ENCODE measurements around the gene EPHA3.

The EPHA3 gene

DNA sequence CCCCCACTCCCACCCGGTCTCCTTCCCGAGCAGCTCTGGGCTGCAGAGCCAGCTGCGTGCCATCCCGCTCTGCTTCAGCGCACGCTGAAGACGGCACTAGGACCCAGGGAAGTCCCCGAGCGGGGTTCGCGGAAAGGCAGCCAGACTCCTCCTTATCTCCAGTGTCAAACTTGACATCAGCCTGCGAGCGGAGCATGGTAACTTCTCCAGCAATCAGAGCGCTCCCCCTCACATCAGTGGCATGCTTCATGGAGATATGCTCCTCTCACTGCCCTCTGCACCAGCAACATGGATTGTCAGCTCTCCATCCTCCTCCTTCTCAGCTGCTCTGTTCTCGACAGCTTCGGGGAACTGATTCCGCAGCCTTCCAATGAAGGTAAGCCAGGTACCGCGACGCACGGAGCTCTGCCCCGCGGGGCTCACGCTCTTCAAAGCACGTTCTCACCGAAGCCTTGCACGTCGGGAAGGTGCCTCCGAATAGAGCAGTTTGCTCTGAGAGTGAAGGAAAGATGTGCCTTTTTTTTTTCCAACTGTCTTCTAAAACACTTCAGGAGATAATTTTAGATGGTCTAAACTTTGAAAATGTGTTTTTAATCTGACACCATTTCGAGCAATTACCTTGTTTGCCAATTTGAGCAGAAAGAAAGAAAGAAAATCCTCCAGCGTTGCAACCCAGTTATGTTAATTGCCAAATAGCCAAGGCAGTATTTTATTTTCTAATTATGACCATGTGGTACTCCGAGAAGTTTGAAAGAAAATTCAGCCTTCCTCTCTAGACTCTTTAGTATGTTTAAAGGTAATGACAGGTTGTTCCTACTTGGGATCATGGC, at the start of gene EPHA3:
Gene EPHA3, plus strand, starts transcription at position 161 of the 830 bp plus-strand sequence. Its CDS starts 128 bp downstream, at position 289.
- in situ Hi-C loops (cut with HindIII; ENCODE audit: low sequenced_read_pairs), result no loop called here

DNA sequence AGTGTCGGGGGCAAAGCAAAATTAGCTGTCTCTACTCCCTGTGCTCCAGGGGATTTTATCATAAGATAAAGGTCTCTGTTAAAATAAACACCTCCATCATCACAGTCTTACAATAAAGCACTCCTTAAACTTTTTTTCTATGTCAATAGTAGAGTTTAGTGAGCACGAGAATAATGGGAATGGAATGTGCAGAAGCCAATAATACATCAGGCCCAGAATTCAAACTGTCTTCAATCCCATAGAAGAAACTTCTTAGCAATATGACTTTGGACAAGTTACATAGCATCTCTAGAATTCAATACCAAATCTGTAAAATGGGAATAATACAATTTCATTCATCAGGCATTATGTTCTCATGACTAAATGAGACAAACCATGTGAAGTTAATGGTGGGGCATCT, 49.0 kb upstream of the EPHA3 start:
- in situ Hi-C loops (cut with HindIII; ENCODE audit: low sequenced_read_pairs), result no loop called here

GRCh38 chr3:89059211-89059925, 48.1 kb upstream of the EPHA3 start:
- in situ Hi-C loops (cut with HindIII; ENCODE audit: low sequenced_read_pairs), result no loop called here

- in situ Hi-C loops (cut with HindIII; ENCODE audit: low sequenced_read_pairs), result no loop called here
Observed at GRCh38 chr3:89061259-89061658, 46.2 kb upstream of the EPHA3 start.

DNA sequence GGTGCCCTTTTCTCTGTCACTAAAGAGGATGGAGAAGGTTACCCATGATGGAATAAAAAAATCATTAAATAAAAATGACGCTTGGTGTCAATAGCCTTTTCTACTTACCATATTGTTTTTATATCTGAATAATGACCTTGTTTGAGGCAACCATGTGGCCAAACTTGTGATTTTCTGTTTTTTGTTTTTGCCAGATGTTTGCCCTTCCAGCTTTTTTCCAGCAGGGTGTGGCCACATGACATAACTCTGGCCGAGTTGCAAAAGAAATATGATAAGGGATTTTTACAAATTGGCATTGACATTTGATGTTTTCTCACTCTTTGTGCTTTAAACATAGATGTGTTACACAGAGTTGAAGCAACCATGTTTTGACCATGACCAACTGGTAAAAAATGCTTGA, 39.7 kb upstream of the EPHA3 start:
- in situ Hi-C loops (cut with HindIII; ENCODE audit: low sequenced_read_pairs), result no loop called here

DNA sequence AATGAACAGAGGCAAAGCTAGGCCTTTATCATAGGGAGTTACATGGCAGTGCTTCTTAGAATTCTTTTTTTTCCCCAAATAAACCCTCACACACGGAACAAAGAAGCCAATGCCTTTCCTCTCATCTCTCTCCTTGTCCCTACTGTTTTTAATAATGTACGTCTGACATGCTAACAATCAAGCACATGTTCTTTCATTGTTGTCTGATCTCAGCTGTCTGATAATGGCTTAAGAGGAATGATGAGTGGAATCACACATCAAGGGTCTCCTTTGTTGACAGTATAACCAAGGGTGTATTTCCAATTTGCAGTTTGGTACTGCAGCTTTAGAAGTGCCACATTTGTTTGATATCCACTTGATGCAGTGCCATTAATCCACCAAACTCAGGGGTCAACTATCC, 34.8 kb upstream of the EPHA3 start:
- in situ Hi-C loops (cut with HindIII; ENCODE audit: low sequenced_read_pairs), result no loop called here

DNA sequence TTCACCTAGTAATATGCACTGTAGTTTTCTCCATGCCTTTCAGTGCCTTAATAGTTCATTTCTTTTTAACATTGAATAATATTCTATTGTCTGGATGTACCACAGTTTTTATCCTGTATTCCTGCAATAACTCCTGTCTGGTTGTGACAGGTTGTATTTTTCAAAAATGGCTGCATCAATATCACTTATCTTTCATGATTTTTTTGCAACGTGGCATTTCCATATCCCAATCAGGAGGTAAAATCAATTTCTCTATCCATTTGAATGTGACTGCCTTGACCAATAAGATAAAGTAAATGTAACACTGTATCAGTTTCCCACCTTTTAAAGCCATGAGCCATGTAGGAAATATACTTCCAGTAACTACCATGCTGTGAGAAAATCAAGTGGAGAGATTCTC, 27.5 kb upstream of the EPHA3 start:
- in situ Hi-C loops (cut with HindIII; ENCODE audit: low sequenced_read_pairs), result no loop called here

DNA sequence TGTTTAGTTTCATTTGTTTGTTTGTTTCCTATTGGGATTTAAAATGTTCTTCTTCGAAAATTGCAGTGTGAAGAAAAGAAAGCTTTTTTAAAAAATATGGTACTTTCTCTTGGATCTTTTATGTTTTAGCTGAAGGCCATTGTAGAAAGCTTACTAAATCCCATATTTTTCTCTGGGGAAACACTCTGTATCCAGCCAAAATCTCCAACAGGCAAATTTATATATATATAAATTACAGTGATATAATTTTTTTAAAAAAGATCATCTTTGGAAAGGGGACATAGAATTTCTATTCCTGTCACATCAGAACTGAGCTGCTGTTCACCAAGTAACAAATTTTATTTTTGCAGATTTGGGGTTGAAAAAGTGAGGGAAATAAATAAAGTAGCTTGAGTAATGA, 19.6 kb upstream of the EPHA3 start:
- in situ Hi-C loops (cut with HindIII; ENCODE audit: low sequenced_read_pairs), result no loop called here

- in situ Hi-C loops (cut with HindIII; ENCODE audit: low sequenced_read_pairs), result no loop called here
Observed at GRCh38 chr3:89098173-89098572, 9.2 kb upstream of the EPHA3 start.

- in situ Hi-C loops (cut with HindIII; ENCODE audit: low sequenced_read_pairs), result no loop called here
Observed at GRCh38 chr3:89098964-89099585, 8.3 kb upstream of the EPHA3 start.

GRCh38 chr3:89101251-89101650, 6.2 kb upstream of the EPHA3 start:
- in situ Hi-C loops (cut with HindIII; ENCODE audit: low sequenced_read_pairs), result no loop called here

DNA sequence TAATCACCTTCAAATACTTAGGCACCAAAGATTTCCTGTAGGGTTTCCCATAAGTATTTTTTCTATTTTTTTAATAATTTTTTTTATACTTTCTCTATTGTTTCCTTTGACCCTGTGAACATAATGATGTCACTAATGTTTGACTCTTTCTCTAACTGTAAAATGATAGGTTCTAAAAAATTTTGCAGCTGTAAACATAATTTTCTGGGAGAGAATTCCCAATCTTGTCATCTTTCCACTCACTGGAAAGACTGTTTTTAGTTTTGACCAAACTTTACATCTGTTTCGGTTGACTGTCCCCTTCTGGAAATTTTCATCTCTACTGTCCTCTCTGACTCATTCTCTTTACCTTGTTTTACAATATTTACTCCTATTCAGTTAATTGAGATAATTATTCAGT, 5.5 kb upstream of the EPHA3 start:
- in situ Hi-C loops (cut with HindIII; ENCODE audit: low sequenced_read_pairs), result no loop called here

GRCh38 chr3:89104499-89104898, 2.9 kb upstream of the EPHA3 start:
- in situ Hi-C loops (cut with HindIII; ENCODE audit: low sequenced_read_pairs), result no loop called here

DNA sequence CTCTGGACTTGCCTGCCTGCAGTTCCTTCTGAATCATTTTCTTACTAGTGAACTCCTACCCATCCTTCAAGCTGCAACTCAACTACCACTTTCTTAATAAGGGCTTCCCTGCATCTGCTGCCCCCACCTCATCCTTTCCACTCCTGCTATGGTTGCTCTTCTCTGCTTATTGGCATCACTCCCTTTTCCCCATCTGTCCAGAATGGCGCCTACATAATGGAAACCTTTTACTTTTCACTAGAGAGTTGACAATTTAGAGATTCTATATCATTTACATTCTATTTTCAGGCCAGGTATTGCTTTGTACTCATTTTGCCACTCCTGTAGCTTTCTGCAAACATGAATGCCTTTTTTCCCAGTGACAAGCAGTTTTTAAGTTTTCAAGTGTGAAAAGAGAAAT, 1.9 kb upstream of the EPHA3 start:
- in situ Hi-C loops (cut with HindIII; ENCODE audit: low sequenced_read_pairs), result no loop called here

- in situ Hi-C loops (cut with HindIII; ENCODE audit: low sequenced_read_pairs), result no loop called here
Observed at GRCh38 chr3:89108291-89108550, 800 bp downstream of the EPHA3 start.

DNA sequence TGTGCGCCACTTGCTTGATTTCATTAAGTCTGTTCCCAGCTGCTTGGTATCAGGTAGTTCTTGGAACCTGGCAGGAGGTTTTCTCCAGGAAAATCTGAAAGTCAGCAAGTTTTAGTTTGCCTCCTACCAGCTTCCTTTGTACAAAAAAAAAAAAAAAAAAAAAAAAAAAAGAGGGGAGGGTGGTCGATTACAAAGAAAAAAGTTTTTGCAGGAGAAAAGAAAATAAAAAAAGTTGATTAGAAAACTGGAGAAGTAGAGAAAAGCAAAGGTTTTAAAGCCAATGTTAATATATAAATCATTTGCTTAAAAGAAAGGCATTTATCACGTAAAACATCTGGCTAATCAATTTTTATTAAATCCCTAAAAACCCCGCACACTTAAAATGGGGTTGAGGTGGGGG, 5.9 kb downstream of the EPHA3 start:
- in situ Hi-C loops (cut with HindIII; ENCODE audit: low sequenced_read_pairs), result no loop called here

- in situ Hi-C loops (cut with HindIII; ENCODE audit: low sequenced_read_pairs), result no loop called here
Observed at GRCh38 chr3:89113893-89114840, 6.7 kb downstream of the EPHA3 start.

- in situ Hi-C loops (cut with HindIII; ENCODE audit: low sequenced_read_pairs), result no loop called here
Observed at GRCh38 chr3:89114841-89115223, 7.4 kb downstream of the EPHA3 start.

DNA sequence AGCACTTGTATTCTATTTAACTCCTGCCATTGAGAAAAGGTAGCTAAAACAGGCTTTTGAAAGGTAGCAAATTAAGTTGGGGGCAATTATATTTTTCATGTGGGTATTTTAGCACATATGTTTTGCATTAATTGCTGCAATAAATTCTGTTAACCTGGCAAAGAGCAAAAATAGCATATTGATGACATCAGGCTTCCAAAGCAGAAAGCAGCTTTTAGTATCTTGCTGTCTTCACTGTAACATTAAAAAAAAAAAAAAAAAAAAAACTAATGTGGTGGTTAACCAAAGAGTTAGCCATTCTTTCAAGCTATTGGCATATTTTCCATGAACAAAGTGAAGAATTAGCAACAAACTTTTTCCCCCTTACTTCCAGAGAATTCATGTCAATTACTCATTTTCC, 9.1 kb downstream of the EPHA3 start:
- in situ Hi-C loops (cut with HindIII; ENCODE audit: low sequenced_read_pairs), result no loop called here

DNA sequence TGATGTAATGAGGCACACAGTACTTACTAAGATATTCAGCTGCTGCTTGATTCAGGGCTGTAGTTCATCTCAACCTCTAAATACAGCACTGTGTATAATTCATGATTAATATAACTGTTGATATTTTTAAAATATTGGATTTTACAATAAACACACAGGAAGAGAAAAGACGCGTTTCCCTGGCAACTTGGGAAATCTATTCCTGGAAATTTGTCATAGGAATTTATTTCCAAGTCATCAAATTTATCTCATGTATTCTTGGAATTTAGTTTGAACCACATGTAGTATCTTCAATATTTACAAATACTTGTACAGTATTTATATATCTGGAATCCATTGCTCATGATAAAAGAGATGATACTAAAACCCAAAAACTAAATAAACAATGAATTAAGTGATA, 30.6 kb downstream of the EPHA3 start:
- in situ Hi-C loops (cut with HindIII; ENCODE audit: low sequenced_read_pairs), result no loop called here

- in situ Hi-C loops (cut with HindIII; ENCODE audit: low sequenced_read_pairs), result no loop called here
Observed at GRCh38 chr3:89139870-89140269, 32.4 kb downstream of the EPHA3 start.
